Epithelial cell of proximal tubule (primary cell): ENCODE results near the gene VPS16. TPM values are rescaled to one million over a fixed set of nuclear protein-coding genes. Genes with fewer than 3 reads are reported as not detected.
A peak's percentile ranks its signal among the peaks of the same experiment; 100 is the strongest.

Experiments
- DNase-seq: peaks from one replicate; pipeline ENCODE4 v3.0.0-alpha.2; 2011; ENCODE audit warnings: low read depth
- H3K4me3 ChIP-seq: 2 replicates; pipeline ENCODE4 v1.5.1; 2011; ENCODE audit warnings: low read depth, mild to moderate bottlenecking, low read length
- total RNA-seq: library from RNA; depleted of rRNA; stranded (reverse); fragments of >200 nt; gene quantifications from 2 replicates; pipeline ENCODE4 v1.2.3, GENCODE V29; 2015
- TF ChIP-seq, protein P1 (sequence below): conservative IDR thresholded peaks from 2 replicates; pipeline ENCODE4 v1.5.1; 2012; ENCODE audit warnings: low read depth, mild to moderate bottlenecking, low read length

The VPS16 gene
- total RNA-seq, 1 donor from 2014 or later, result 18.1 TPM

- peak overlapping the region; percentile 97 for H3K4me3 ChIP-seq
- TF ChIP-seq, protein P1, sequence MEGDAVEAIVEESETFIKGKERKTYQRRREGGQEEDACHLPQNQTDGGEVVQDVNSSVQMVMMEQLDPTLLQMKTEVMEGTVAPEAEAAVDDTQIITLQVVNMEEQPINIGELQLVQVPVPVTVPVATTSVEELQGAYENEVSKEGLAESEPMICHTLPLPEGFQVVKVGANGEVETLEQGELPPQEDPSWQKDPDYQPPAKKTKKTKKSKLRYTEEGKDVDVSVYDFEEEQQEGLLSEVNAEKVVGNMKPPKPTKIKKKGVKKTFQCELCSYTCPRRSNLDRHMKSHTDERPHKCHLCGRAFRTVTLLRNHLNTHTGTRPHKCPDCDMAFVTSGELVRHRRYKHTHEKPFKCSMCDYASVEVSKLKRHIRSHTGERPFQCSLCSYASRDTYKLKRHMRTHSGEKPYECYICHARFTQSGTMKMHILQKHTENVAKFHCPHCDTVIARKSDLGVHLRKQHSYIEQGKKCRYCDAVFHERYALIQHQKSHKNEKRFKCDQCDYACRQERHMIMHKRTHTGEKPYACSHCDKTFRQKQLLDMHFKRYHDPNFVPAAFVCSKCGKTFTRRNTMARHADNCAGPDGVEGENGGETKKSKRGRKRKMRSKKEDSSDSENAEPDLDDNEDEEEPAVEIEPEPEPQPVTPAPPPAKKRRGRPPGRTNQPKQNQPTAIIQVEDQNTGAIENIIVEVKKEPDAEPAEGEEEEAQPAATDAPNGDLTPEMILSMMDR, result peak; percentile 41
- no peak for DNase-seq
These were observed 32.0 kb downstream of the VPS16 start for GRCh38 chr20:2872459-2873009.

GRCh38 chr20:2873010-2873746, 32.6 kb downstream of the VPS16 start, which contains the start of gene PTPRA:
Gene PTPRA, plus strand, starts transcription at chr20:2873481. Its CDS starts 90,797 bp downstream, at chr20:2964278.
- H3K4me3 ChIP-seq, result peak within 1 kb of the TSS; percentile 97
- TF ChIP-seq, protein P1, result no peak
- no peak for DNase-seq

- TF ChIP-seq, protein P1, result no peak
- peak overlapping the region; percentile 97 for H3K4me3 ChIP-seq
- DNase-seq, result no peak
These were observed 33.1 kb downstream of the VPS16 start for GRCh38 chr20:2873747-2874041.

- peak overlapping the region; percentile 97 for H3K4me3 ChIP-seq
- no peak for DNase-seq
These were observed 33.9 kb downstream of the VPS16 start for GRCh38 chr20:2874456-2874855.

DNA sequence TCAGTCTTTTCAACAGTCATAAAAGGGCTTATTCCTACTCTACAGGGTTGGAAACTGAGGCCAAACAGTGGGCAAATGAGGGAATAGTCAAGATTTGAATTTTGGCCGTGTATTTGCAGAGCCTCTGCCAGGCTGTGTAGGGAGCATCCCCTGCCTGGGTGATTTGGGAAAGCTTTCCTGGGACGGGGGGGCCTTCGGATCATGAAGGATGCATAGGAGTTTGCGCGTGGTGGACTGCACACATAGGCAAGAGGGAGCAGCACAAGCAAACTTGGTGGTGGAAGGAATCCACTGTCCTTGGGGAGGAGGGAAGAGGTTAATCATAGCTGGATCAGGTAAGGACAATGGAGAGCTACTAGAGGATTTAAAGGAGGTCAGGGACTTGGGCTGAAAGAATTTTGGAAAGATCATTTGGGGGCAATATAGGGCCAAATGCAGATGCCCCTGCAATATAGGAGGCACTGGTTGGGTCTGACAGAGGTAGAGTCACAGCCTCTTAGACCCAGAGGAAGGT, 35.2 kb downstream of the VPS16 start:
- TF ChIP-seq, protein P1, result no peak
- DNase-seq, result no peak
- no peak overlapping the region for H3K4me3 ChIP-seq

More at GRCh38 chr20:2874456-2874855, 33.9 kb downstream of the VPS16 start:
- TF ChIP-seq, protein P1, result no peak

GRCh38 chr20:2878515-2878914, 38.0 kb downstream of the VPS16 start:
- TF ChIP-seq, protein P1, result no peak
- no peak overlapping the region for H3K4me3 ChIP-seq
- no peak for DNase-seq
